T-cell (primary cell): Measurements from ENCODE around the gene ADAP2. TPM values are rescaled to one million over a fixed set of nuclear protein-coding genes. Genes with fewer than 3 reads are reported as not detected.
"Not testable (repeated sequence)": the region's sequence is repeated elsewhere in the genome, so short reads cannot be mapped to it uniquely, and the experiment has no call there.

Experiments used
- ATAC-seq, 4 experiments: fragments of 200-7000 bp in 3 of 4; fragments of 150-1000 bp in 1 of 4; cut with Tn5 transposase; replicated peaks in 1 of 4; 1 replicate in 3 of 4; 2 replicates in 1 of 4; pipeline ENCODE4 v1.10.0; 2021; ENCODE audit warnings: moderate library complexity in 3 of 4, mild to moderate bottlenecking in 2 of 4, moderate number of reproducible peaks in 1 of 4
- CTCF ChIA-PET, 2 donors: fragments of 300-600 bp; sonication (Branson Sonifier 250); formaldehyde crosslinking; loops; one replicate each; lab custom pipeline; 2022; ENCODE audit warnings: antibody characterized with exemption in 2 of 2; lab: Charles Lee
- POLR2A ChIA-PET, 2 donors: fragments of 300-600 bp; sonication (Branson Sonifier 250); formaldehyde crosslinking; loops; one replicate each; lab custom pipeline; 2022; ENCODE audit warnings: antibody characterized with exemption in 2 of 2; lab: Charles Lee
- DNase-seq, 35 experiments: peaks; one replicate each; pipeline versions ENCODE4 v3.0.0 to v3.0.0-alpha.2; 2013 to 2023
- H3K27ac ChIP-seq: one replicate; pipeline ENCODE4 v1.5.1; 2013; ENCODE audit warnings: low read length
- H3K27me3 ChIP-seq, 2 experiments: replicated peaks in 1 of 2; 1 replicate in 1 of 2; 2 replicates in 1 of 2; pipeline versions ENCODE4 v1.6.1 to v1.7.0; 2013; ENCODE audit warnings: low read length in 1 of 2, mixed read lengths in 1 of 2; ENCODE audit not compliant: control insufficient read depth in 2 of 2, insufficient read depth in 2 of 2; ENCODE audit errors: extremely low read depth in 1 of 2
- H3K36me3 ChIP-seq, 2 donors: 1 replicate in 1 of 2; 2 replicates in 1 of 2; pipeline versions ENCODE4 v1.6.1 to v1.7.0; 2013; ENCODE audit warnings: low read length in 1 of 2; ENCODE audit not compliant: control insufficient read depth in 2 of 2, insufficient read depth in 1 of 2; ENCODE audit errors: extremely low read depth in 1 of 2
- H3K4me1 ChIP-seq, 2 experiments: 1 replicate in 1 of 2; 2 replicates in 1 of 2; pipeline versions ENCODE4 v1.6.1 to v1.7.0; 2013; ENCODE audit warnings: low read length in 2 of 2, mixed read lengths in 1 of 2; ENCODE audit not compliant: insufficient read depth in 2 of 2, control insufficient read depth in 1 of 2; ENCODE audit errors: extremely low read depth in 1 of 2
- H3K4me3 ChIP-seq, 2 donors: 1 replicate in 1 of 2; 2 replicates in 1 of 2; pipeline versions ENCODE4 v1.5.1 to v1.7.0; 2013; ENCODE audit warnings: mild to moderate bottlenecking in 2 of 2, low read length in 1 of 2, moderate library complexity in 1 of 2; ENCODE audit not compliant: control insufficient read depth in 1 of 2; ENCODE audit errors: extremely low read depth in 1 of 2
- H3K9me3 ChIP-seq: 2 replicates; pipeline ENCODE4 v1.7.0; 2013
- H3K27ac Mint-ChIP-seq, 2 donors: one replicate each; pipeline ENCODE4 v1.8.0; 2020 to 2021; ENCODE audit warnings: mild to moderate bottlenecking in 2 of 2, mixed read lengths in 2 of 2
- H3K27me3 Mint-ChIP-seq, 2 donors: one replicate each; pipeline ENCODE4 v1.8.0; 2021 to 2022; ENCODE audit warnings: mixed read lengths in 2 of 2
- H3K36me3 Mint-ChIP-seq: one replicate; pipeline ENCODE4 v1.8.0; 2021; ENCODE audit warnings: mixed read lengths
- H3K4me1 Mint-ChIP-seq, 3 donors: one replicate each; pipeline ENCODE4 v1.8.0; 2020 to 2022; ENCODE audit warnings: mixed read lengths in 3 of 3, mild to moderate bottlenecking in 1 of 3
- H3K4me3 Mint-ChIP-seq, 3 donors: one replicate each; pipeline ENCODE4 v1.8.0; 2020 to 2022; ENCODE audit warnings: mild to moderate bottlenecking in 3 of 3, mixed read lengths in 3 of 3, moderate library complexity in 3 of 3
- H3K9me3 Mint-ChIP-seq, 3 donors: one replicate each; pipeline ENCODE4 v1.8.0; 2020 to 2022; ENCODE audit warnings: mixed read lengths in 3 of 3
- WGBS: methylation state at CpG from one replicate; pipeline ENCODE4 v1.1.5; 2013; ENCODE audit warnings: missing lambda C conversion rate; ENCODE audit not compliant: insufficient coverage; 5-methylcytosine and 5-hydroxymethylcytosine counted together
- total RNA-seq, 35 experiments: library from RNA in 6 of 35; stranded (reverse) in 6 of 35; fragments of 120-200 nt in 1 of 35; gene quantifications; one replicate each; pipeline versions ENCODE4 v1.2.1 to v1.2.4 and lab custom pipeline; 2013 to 2026

The ADAP2 gene
- total RNA-seq, 5 donors from 2014 or later (not counting 1 experiment from before 2014, with no cell fraction given) = 1.7 to 4.9 (median 2.1) TPM

DNA sequence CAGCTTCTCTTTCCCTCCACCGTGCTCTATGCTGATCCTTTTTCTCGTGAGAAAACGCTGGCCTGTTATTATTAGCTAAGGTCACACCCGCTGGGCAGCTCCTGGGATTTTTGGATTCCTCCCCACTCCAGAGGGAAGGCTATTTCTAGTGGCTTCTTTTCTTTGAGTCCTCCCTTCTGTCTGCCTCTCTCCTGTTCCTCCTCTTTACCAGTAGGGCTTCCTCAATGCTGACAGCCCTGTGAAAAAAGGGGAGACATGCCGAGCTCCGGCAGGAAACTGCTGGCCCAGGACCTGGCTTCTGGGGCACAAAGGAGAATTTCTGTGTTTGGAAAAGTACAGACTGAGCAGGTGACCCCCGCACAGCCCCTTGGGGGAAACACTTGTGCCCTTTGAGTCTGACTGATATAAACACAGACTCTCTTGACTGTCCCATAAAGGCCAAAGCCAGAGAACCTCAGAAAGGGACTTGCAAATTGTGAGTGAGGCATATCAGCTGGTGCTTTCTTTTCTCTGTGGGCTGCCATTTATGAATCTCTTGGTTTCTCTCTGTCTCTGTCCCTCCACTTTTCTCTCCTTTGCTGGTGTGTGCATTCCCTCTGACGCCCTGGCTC lies 35.1 kb downstream of the ADAP2 start:
- DNase-seq = no peak
- 68% methylated on average over 4 of the region's 8 CpGs for WGBS
- peaks cover 6 to 12% (median 6%) of the 10 kb centered on the region in 3 donors for H3K4me1 Mint-ChIP-seq
- H3K9me3 Mint-ChIP-seq = no peaks in the 10 kb centered on the region
- H3K27me3 Mint-ChIP-seq = peaks cover 0 to 5% of the 10 kb centered on the region in 2 donors
- Histone ChIP-seq H3K9me3 (no peaks in the 10 kb centered on the region), H3K27me3 (peaks cover 0 to 2% of the 10 kb centered on the region in 2 experiments), H3K4me3 (no peak overlapping the region), H3K4me1 (peaks cover 0 to 5% of the 10 kb centered on the region in 2 experiments), H3K36me3 (no peaks in the 10 kb centered on the region), H3K27ac (no peak overlapping the region)
- POLR2A ChIA-PET = interaction anchor here in 1 of 2 donors (0.6 kb wide), 1 partner anchor 18 kb away, joined by 3 read pairs; no protein-coding TSS in a partner anchor
- no peak for ATAC-seq
- CTCF ChIA-PET = no interaction called here
- H3K27ac Mint-ChIP-seq = no peak overlapping the region
- no peaks in the 10 kb centered on the region for H3K36me3 Mint-ChIP-seq
- H3K4me3 Mint-ChIP-seq = no peak overlapping the region

DNA sequence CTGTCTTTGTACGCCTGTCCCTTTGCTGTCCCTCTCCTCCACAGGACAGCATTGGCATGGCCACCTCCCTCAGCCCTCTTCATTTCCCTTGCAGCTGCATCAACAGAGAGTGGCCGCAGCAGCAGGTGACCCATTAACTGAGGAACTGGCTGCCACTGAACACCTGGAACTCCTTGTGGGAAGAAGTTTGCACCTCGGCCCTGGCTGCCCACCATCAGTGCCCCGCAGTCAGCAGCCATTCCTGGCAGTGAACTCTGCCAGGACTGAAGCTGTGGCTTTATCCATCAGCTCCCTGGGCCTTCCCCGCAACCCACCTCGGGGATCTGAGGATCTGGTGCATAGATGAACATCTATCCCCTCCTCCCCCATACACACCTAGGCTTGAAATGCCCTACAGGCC lies 36.0 kb downstream of the ADAP2 start:
- peaks cover 6 to 14% (median 9%) of the 10 kb centered on the region in 3 donors for H3K4me1 Mint-ChIP-seq
- no peaks in the 10 kb centered on the region for H3K36me3 Mint-ChIP-seq
- Histone ChIP-seq H3K9me3 (no peaks in the 10 kb centered on the region), H3K36me3 (no peaks in the 10 kb centered on the region), H3K27ac (no peak overlapping the region), H3K4me1 (peaks cover 0 to 5% of the 10 kb centered on the region in 2 experiments), H3K27me3 (peaks cover 0 to 2% of the 10 kb centered on the region in 2 experiments), H3K4me3 (no peak overlapping the region)
- peaks cover 0 to 5% of the 10 kb centered on the region in 2 donors for H3K27me3 Mint-ChIP-seq
- H3K27ac Mint-ChIP-seq = no peak overlapping the region
- ATAC-seq (no peak), DNase-seq (no peak)
- CTCF ChIA-PET = no interaction called here
- POLR2A ChIA-PET = no interaction called here
- WGBS = 94% methylated on average over 3 of the region's 6 CpGs
- no peaks in the 10 kb centered on the region for H3K9me3 Mint-ChIP-seq
- no peak overlapping the region for H3K4me3 Mint-ChIP-seq

DNA sequence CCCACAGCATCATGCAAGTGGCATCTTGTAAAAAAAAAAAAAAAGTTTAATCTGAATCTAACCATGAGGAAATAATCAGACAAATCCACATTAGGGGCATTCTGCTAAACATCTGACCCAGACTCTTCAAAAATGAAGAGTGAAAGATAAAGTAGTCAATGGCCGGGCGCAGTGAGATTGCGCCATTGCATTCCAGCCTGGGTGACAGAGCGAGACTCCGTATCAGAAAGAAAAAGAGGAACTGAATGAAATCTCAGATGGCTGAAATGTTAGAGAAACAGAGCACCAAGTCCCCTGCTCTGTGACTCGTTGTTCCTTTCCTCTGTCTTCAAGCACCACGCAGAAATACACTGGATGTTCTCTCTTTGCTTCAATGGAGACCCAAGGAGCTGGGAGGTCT lies 36.4 kb downstream of the ADAP2 start:
- H3K9me3 ChIP-seq = no peaks in the 10 kb centered on the region
- WGBS = 56% methylated on average over 7 of the region's 7 CpGs
- Mint-ChIP-seq H3K4me1 (peaks cover 6 to 14% (median 9%) of the 10 kb centered on the region in 3 donors), H3K27ac (no peak overlapping the region), H3K9me3 (no peaks in the 10 kb centered on the region), H3K27me3 (peaks cover 0 to 5% of the 10 kb centered on the region in 2 donors), H3K4me3 (no peak overlapping the region), H3K36me3 (no peaks in the 10 kb centered on the region)
- no peaks in the 10 kb centered on the region for H3K36me3 ChIP-seq
- POLR2A ChIA-PET = interaction anchor here in 1 of 2 donors (0.5 kb wide), 1 partner anchor 53 kb away, joined by 3 read pairs; no protein-coding TSS in a partner anchor
- H3K27ac ChIP-seq = no peak overlapping the region
- DNase-seq = peak in 1 of 35 experiments; percentile 12
- no peak for ATAC-seq
- H3K27me3 ChIP-seq = peaks cover 0 to 2% of the 10 kb centered on the region in 2 experiments
- H3K4me3 ChIP-seq = no peak overlapping the region
- CTCF ChIA-PET = no interaction called here
- H3K4me1 ChIP-seq = peaks cover 0 to 5% of the 10 kb centered on the region in 2 experiments

- ATAC-seq (peak in 3 of 4 experiments; percentile 33 to 66 (median 40)), DNase-seq (peak in 2 of 35 experiments; percentile 22 to 37)
- ChIA-PET POLR2A (interaction anchor here in 1 of 2 donors (0.6 kb wide), 1 partner anchor 84 kb away, joined by 4 read pairs; no protein-coding TSS in a partner anchor), CTCF (interaction anchor here in 1 of 2 donors (1.0 kb wide), 1 partner anchor 55 kb away, joined by 3 read pairs; no protein-coding TSS in a partner anchor)
- peaks cover 0 to 5% of the 10 kb centered on the region in 2 donors for H3K27me3 Mint-ChIP-seq
- H3K36me3 Mint-ChIP-seq = no peaks in the 10 kb centered on the region
- WGBS = 47% methylated on average over 3 of the region's 9 CpGs
- H3K4me1 Mint-ChIP-seq = peaks cover 6 to 14% (median 9%) of the 10 kb centered on the region in 3 donors
- H3K27ac Mint-ChIP-seq = no peak overlapping the region
- Histone ChIP-seq H3K36me3 (no peaks in the 10 kb centered on the region), H3K27me3 (no peaks in the 10 kb centered on the region), H3K4me3 (no peak overlapping the region), H3K4me1 (peaks cover 0 to 5% of the 10 kb centered on the region in 2 experiments), H3K27ac (no peak overlapping the region), H3K9me3 (no peaks in the 10 kb centered on the region)
- H3K4me3 Mint-ChIP-seq = no peak overlapping the region
- H3K9me3 Mint-ChIP-seq = no peaks in the 10 kb centered on the region
Measured at GRCh38 chr17:30961209-30962188, 39.8 kb downstream of the ADAP2 start.

DNA sequence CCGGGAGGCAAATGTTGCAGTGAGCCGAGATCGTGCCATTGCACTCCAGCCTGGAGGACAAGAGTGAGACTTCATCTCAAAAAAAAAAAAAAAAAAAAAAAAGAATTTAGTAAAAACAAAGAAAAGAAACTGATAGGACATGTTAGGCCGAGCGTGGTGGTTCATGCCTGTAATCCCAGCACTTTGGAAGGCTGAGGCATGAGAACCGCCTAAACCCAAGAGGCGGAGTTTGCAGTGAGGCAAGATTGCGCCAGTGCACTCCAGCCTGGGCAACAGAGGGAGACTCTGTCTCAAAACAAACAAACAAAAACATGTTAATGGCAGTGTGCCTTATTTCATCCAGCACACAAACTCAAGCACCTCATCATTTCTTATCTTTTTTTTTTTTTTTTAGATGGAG lies 42.6 kb downstream of the ADAP2 start:
- CTCF ChIA-PET, H3K27ac Mint-ChIP-seq, H3K27me3 ChIP-seq, H3K4me3 Mint-ChIP-seq, H3K9me3 Mint-ChIP-seq, H3K27me3 Mint-ChIP-seq, DNase-seq, H3K9me3 ChIP-seq, H3K4me1 ChIP-seq, H3K36me3 ChIP-seq, ATAC-seq, POLR2A ChIA-PET, H3K36me3 Mint-ChIP-seq, H3K27ac ChIP-seq, H3K4me3 ChIP-seq: not testable (repeated sequence)
- peaks cover 9 to 17% (median 9%) of the 10 kb centered on the region in 3 donors for H3K4me1 Mint-ChIP-seq
- WGBS = 83% methylated on average over 4 of the region's 8 CpGs

GRCh38 chr17:30964876-30965275 lies 43.1 kb downstream of the ADAP2 start:
- Histone ChIP-seq H3K4me1 (peaks cover 0 to 7% of the 10 kb centered on the region in 2 experiments), H3K9me3 (no peaks in the 10 kb centered on the region), H3K36me3 (no peaks in the 10 kb centered on the region), H3K27me3 (peaks cover 0 to 3% of the 10 kb centered on the region in 2 experiments), H3K4me3 (no peak overlapping the region), H3K27ac (no peak overlapping the region)
- DNase-seq (no peak), ATAC-seq (no peak)
- Mint-ChIP-seq H3K4me1 (peaks cover 9 to 19% (median 10%) of the 10 kb centered on the region in 3 donors), H3K27me3 (peaks cover 0 to under 1% of the 10 kb centered on the region in 2 donors), H3K36me3 (no peaks in the 10 kb centered on the region), H3K27ac (no peak overlapping the region), H3K4me3 (no peak overlapping the region), H3K9me3 (no peaks in the 10 kb centered on the region)
- WGBS = no CpG with 5 or more reads among the region's 5 CpGs
- ChIA-PET CTCF (no interaction called here), POLR2A (interaction anchor here in 1 of 2 donors (0.5 kb wide), 1 partner anchor 143 kb away, joined by 4 read pairs; no protein-coding TSS in a partner anchor)
